Measurements from ENCODE around the gene DERL3.

DERL3 gene

DNA sequence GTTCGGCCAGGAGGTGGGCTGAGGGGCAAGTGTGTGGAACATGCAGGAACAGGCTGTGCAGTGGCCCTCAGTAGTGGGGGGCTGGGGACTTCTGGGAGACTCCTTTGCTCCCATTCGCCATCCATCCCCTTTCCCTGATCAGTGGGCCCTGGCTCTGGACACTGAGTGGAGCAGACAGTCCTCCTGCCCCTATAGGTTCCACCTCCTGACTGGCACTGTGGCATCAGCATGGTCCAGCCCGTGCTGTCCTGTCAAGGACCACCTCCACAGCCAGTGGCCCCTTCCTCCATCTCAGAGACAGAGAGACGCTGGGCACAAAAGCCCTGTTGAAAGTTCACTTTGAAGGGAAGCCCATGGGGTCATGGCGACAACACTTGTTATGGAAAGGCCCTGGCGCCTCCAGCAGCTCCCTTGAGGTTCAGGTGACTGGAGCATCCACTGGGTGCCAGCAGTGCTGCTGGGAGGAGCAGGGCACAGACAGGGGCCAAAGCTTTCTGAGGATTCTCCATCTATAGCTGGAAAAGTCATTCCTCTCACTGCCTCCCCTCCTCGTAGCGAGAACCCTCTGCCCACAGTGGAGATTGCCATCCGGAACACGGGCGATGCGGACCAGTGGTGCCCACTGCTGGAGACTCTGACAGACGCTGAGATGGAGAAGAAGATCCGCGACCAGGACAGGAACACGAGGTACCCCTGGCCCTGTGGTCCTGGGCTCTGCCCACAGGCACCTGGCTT is 5.6 kb downstream of the DERL3 start:
- Histone ChIP-seq H3K36me3 (ENCODE audit: insufficient read depth, low read length) (peaks cover 92% of the 10 kb centered on the region), H3K79me2 (ENCODE audit: insufficient read depth, low read length) (peaks cover 7% of the 10 kb centered on the region; the same call in 1 of the 2 replicates), H3K4me3 (ENCODE audit: low read depth, low read length, poor library complexity, severe bottlenecking) (no peak overlapping the region)

DNA sequence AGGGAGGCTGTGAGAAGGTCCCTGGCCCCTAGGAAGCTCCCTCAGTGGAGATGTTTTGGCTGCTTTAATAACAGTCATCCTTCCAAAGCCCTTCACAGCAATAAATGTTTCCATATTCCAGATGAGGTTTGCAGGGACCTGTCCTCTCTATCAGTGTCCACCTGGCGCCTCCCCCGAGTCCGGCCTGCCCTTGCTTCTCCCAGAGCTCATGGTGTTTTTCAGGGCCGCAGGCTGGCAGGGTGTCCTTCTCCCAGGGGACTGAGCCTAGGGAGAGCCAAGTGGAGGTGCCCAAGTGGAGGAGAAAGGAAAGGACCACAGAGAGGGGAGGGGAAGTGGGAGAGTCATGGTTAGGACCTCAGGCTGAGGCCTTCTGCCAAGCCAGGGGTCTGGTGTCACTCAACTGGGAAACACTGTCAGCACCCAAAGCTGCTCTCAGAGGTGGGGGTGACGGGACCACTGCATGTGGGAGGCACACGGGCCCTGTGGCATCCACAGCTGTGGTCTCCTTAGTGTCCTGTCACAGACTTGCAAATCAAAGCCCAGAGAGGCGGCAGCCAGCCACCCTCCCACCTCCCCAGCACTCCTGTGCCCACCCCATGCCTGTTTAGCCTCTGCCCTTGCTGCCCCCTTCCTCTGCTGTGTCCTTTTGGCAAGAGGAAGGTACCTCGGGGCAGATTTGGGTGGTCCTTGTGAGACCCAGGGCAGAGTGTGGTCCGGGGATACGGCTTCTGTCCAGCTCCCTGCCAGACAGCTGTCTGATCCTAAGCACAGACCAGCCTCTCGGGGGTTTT is 6.4 kb downstream of the DERL3 start:
- H3K9ac ChIP-seq (ENCODE audit: low read length), result no peak overlapping the region
- H3K9me3 ChIP-seq (ENCODE audit: low read length), result no peaks in the 10 kb centered on the region
- H3F3A ChIP-seq (ENCODE audit: insufficient read depth, low read length), result no peaks in the 10 kb centered on the region
- H3K4me2 ChIP-seq (ENCODE audit: low read length), result no peak overlapping the region
- TF ChIP-seq, protein P1, sequence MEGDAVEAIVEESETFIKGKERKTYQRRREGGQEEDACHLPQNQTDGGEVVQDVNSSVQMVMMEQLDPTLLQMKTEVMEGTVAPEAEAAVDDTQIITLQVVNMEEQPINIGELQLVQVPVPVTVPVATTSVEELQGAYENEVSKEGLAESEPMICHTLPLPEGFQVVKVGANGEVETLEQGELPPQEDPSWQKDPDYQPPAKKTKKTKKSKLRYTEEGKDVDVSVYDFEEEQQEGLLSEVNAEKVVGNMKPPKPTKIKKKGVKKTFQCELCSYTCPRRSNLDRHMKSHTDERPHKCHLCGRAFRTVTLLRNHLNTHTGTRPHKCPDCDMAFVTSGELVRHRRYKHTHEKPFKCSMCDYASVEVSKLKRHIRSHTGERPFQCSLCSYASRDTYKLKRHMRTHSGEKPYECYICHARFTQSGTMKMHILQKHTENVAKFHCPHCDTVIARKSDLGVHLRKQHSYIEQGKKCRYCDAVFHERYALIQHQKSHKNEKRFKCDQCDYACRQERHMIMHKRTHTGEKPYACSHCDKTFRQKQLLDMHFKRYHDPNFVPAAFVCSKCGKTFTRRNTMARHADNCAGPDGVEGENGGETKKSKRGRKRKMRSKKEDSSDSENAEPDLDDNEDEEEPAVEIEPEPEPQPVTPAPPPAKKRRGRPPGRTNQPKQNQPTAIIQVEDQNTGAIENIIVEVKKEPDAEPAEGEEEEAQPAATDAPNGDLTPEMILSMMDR (IDR thresholded peaks at IDR 0.05; ENCODE audit: low read length), result no peak
- TF ChIP-seq EZH2 (IDR thresholded peaks at IDR 0.05; ENCODE audit: borderline replicate concordance, low read length), result no peak
- H3K27ac ChIP-seq (ENCODE audit: low read depth, low read length, poor library complexity, severe bottlenecking), result no peak overlapping the region
- H4K20me1 ChIP-seq (ENCODE audit: insufficient read depth, low read length), result no peaks in the 10 kb centered on the region
- no peak overlapping the region for H2AFZ ChIP-seq (ENCODE audit: low read length)
- peaks cover 7% of the 10 kb centered on the region; the same call in 1 of the 2 replicates for H3K79me2 ChIP-seq (ENCODE audit: insufficient read depth, low read length)
- H3K36me3 ChIP-seq (ENCODE audit: insufficient read depth, low read length), result peaks cover 93% of the 10 kb centered on the region
- no peaks in the 10 kb centered on the region for H3K27me3 ChIP-seq (ENCODE audit: insufficient read depth, low read length)
- no peak overlapping the region for H3K4me3 ChIP-seq (ENCODE audit: low read depth, low read length, poor library complexity, severe bottlenecking)
- H3K9me2 ChIP-seq (ENCODE audit: low read depth, low read length), result no peaks in the 10 kb centered on the region
- H3K4me1 ChIP-seq (ENCODE audit: insufficient read depth, low read length, severe bottlenecking), result peaks cover 17% of the 10 kb centered on the region

More for the DNA sequence above, 5.6 kb downstream of the DERL3 start:
- H3F3A ChIP-seq (ENCODE audit: insufficient read depth, low read length), result no peaks in the 10 kb centered on the region
- H3K9me2 ChIP-seq (ENCODE audit: low read depth, low read length), result no peaks in the 10 kb centered on the region
- TF ChIP-seq, protein P1 (IDR thresholded peaks at IDR 0.05; ENCODE audit: low read length), result no peak
- TF ChIP-seq EZH2 (IDR thresholded peaks at IDR 0.05; ENCODE audit: borderline replicate concordance, low read length), result no peak
- no peaks in the 10 kb centered on the region for H4K20me1 ChIP-seq (ENCODE audit: insufficient read depth, low read length)
- H2AFZ ChIP-seq (ENCODE audit: low read length), result no peak overlapping the region
- H3K4me2 ChIP-seq (ENCODE audit: low read length), result no peak overlapping the region
- H3K9me3 ChIP-seq (ENCODE audit: low read length), result no peaks in the 10 kb centered on the region
- peaks cover 25% of the 10 kb centered on the region for H3K4me1 ChIP-seq (ENCODE audit: insufficient read depth, low read length, severe bottlenecking)
- no peaks in the 10 kb centered on the region for H3K27me3 ChIP-seq (ENCODE audit: insufficient read depth, low read length)
- H3K27ac ChIP-seq (ENCODE audit: low read depth, low read length, poor library complexity, severe bottlenecking), result no peak overlapping the region
- H3K9ac ChIP-seq (ENCODE audit: low read length), result no peak overlapping the region

DNA sequence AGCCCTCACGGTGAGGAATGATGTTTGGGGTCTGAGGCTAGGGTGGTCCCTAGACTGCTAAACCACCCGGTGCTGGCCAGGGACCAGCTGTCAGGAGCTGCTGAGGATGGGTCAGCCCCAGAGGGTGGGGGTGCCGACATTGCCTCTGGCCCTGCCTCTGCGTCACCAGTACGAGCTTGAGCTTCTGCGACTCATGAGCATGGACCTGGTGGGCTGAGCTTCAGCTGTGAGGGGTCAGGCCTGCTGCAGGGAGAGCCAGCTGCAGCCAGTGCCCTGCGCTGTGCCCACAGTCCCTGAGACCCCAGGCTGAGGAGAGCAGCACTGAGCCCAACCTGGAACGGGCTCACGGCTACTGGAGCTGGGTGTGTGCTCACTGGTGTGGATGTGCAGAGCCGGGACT is 7.0 kb downstream of the DERL3 start:
- no peaks in the 10 kb centered on the region for H3F3A ChIP-seq (ENCODE audit: insufficient read depth, low read length)
- H3K4me1 ChIP-seq (ENCODE audit: insufficient read depth, low read length, severe bottlenecking), result peaks cover 11% of the 10 kb centered on the region
- H3K27ac ChIP-seq (ENCODE audit: low read depth, low read length, poor library complexity, severe bottlenecking), result no peak overlapping the region
- no peaks in the 10 kb centered on the region for H3K27me3 ChIP-seq (ENCODE audit: insufficient read depth, low read length)
- no peak overlapping the region for H2AFZ ChIP-seq (ENCODE audit: low read length)
- no peak overlapping the region for H3K9ac ChIP-seq (ENCODE audit: low read length)
- H3K9me3 ChIP-seq (ENCODE audit: low read length), result no peaks in the 10 kb centered on the region
- H3K36me3 ChIP-seq (ENCODE audit: insufficient read depth, low read length), result peaks cover 96% of the 10 kb centered on the region
- peaks cover 7% of the 10 kb centered on the region; the same call in 1 of the 2 replicates for H3K79me2 ChIP-seq (ENCODE audit: insufficient read depth, low read length)
- H4K20me1 ChIP-seq (ENCODE audit: insufficient read depth, low read length), result no peaks in the 10 kb centered on the region
- H3K9me2 ChIP-seq (ENCODE audit: low read depth, low read length), result no peaks in the 10 kb centered on the region
- no peak for TF ChIP-seq EZH2 (IDR thresholded peaks at IDR 0.05; ENCODE audit: borderline replicate concordance, low read length)
- no peak overlapping the region for H3K4me3 ChIP-seq (ENCODE audit: low read depth, low read length, poor library complexity, severe bottlenecking)
- no peak overlapping the region for H3K4me2 ChIP-seq (ENCODE audit: low read length)
